ENCODE results near the gene LRRC75B.

DNA sequence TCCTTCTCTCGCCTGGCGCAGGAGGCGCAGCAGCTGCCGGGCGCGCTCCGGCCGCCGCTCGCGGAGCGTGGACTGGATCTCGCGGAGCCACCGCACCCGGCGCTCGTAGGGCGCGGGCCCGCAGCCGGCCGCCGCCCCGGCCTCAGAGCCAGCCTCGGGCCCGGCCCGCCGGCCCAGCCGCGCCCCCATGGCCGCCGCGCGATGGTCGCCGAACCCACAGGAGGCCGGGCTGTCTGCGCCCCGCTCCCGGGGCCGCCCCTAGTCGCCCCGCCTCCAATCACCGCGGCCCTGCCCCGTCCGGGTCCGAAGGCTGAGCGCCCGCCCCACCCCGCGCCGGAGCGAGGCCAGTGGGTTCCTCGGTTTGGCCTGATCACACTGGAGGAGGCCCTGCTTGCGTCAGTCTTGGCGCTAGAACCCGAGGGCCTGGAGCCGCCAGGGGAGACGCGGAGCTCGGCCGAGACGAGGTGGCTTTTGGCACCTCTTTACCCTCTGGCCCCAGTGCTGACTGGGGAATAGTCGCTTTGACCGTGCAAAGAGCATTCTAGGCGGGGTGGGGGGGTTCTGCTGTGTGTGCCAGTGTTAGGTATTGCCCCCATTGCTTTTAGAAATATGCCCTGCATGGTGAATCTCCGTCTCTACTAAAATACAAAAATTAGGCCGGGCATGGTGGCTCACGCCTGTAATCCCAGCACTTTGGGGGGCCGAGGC is at the start of gene LRRC75B:
- TF ChIP-seq POLR2A (IDR thresholded peaks at IDR 0.05): peak; percentile 34 to 57
- TF ChIP-seq, protein P1, sequence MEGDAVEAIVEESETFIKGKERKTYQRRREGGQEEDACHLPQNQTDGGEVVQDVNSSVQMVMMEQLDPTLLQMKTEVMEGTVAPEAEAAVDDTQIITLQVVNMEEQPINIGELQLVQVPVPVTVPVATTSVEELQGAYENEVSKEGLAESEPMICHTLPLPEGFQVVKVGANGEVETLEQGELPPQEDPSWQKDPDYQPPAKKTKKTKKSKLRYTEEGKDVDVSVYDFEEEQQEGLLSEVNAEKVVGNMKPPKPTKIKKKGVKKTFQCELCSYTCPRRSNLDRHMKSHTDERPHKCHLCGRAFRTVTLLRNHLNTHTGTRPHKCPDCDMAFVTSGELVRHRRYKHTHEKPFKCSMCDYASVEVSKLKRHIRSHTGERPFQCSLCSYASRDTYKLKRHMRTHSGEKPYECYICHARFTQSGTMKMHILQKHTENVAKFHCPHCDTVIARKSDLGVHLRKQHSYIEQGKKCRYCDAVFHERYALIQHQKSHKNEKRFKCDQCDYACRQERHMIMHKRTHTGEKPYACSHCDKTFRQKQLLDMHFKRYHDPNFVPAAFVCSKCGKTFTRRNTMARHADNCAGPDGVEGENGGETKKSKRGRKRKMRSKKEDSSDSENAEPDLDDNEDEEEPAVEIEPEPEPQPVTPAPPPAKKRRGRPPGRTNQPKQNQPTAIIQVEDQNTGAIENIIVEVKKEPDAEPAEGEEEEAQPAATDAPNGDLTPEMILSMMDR (IDR thresholded peaks at IDR 0.05): no peak

All from gastroesophageal sphincter (tissue), 3 donors.